Measurements from ENCODE around the gene CLCNKB. TPM values are rescaled to one million over a fixed set of nuclear protein-coding genes. Genes with fewer than 3 reads are reported as not detected.
"Not testable (repeated sequence)": the region's sequence is repeated elsewhere in the genome, so short reads cannot be mapped to it uniquely, and the experiment has no call there.

CLCNKB gene
- total RNA-seq, 1 experiment from 2014 or later, result not detected

- no peaks in the 10 kb centered on the region for H3K9me3 ChIP-seq (ENCODE audit: control insufficient read depth, insufficient read depth, low read depth, low read length)
- no peak overlapping the region for H3K27ac ChIP-seq (ENCODE audit: low read length)
- no TSS peak for BruUV-seq (replicated peaks)
- no peaks in the 10 kb centered on the region; the same call in 1 of the 2 replicates for H3K27me3 ChIP-seq (ENCODE audit: control insufficient read depth, insufficient read depth, low read length)
- intact Hi-C loops (cut with micrococcal nuclease; ENCODE audit: unreplicated experiment) (loop anchor here (10.0 kb wide), 1 partner anchor 203 kb away; no protein-coding TSS in a partner anchor), in situ Hi-C loops (cut with HindIII; ENCODE audit: low pct_unique_long_range_greater_than_20kb, low sequenced_read_pairs) (no loop called here)
- no peaks in the 10 kb centered on the region for H3K36me3 ChIP-seq (ENCODE audit: control insufficient read depth, insufficient read depth, low read length)
- ATAC-seq, result no peak
- CTCF ChIA-PET, result interaction anchor here (0.6 to 0.7 kb wide), 3 partner anchors 73 to 162 kb away, joined by 3 to 11 read pairs (median 7); no protein-coding TSS in a partner anchor
- DNase-seq (ENCODE audit: low read depth, low spot score), result no peak
- POLR2A ChIA-PET, result no interaction called here
- H3K4me3 ChIP-seq (ENCODE audit: low read depth in 2 of 2, low read length in 2 of 2), result no peak overlapping the region
- no peaks in the 10 kb centered on the region for H3K4me1 ChIP-seq (ENCODE audit: control insufficient read depth, insufficient read depth, low read length)
- TF ChIP-seq CTCF (IDR thresholded peaks at IDR 0.05) (no peak), REST (IDR thresholded peaks at IDR 0.05; ENCODE audit: insufficient read depth in 1 of 2, low read depth in 2 of 2, low read length in 1 of 2) (no peak), POLR2AphosphoS5 (IDR thresholded peaks at IDR 0.05; ENCODE audit: low read depth, low read length) (no peak), SIN3A (IDR thresholded peaks at IDR 0.05; ENCODE audit: borderline replicate concordance, insufficient read depth, low read depth, low read length) (no peak), TCF7L2 (IDR thresholded peaks at IDR 0.05; ENCODE audit: low read depth, low read length) (no peak)
Measured at GRCh38 chr1:15997637-15998280, 45.8 kb upstream of the CLCNKB start.

GRCh38 chr1:15998929-15999328 lies 44.7 kb upstream of the CLCNKB start:
- in situ Hi-C loops (cut with HindIII; ENCODE audit: low pct_unique_long_range_greater_than_20kb, low sequenced_read_pairs), result no loop called here
- H3K4me3 ChIP-seq (ENCODE audit: low read depth in 2 of 2, low read length in 2 of 2), result no peak overlapping the region
- no peak overlapping the region for H3K27ac ChIP-seq (ENCODE audit: low read length)
- H3K9me3 ChIP-seq (ENCODE audit: control insufficient read depth, insufficient read depth, low read depth, low read length), result no peaks in the 10 kb centered on the region
- H3K36me3 ChIP-seq (ENCODE audit: control insufficient read depth, insufficient read depth, low read length), result no peaks in the 10 kb centered on the region
- no peak for TF ChIP-seq POLR2AphosphoS5 (IDR thresholded peaks at IDR 0.05; ENCODE audit: low read depth, low read length)
- ChIA-PET CTCF (no interaction called here), POLR2A (no interaction called here)
- H3K4me1 ChIP-seq (ENCODE audit: control insufficient read depth, insufficient read depth, low read length), result no peaks in the 10 kb centered on the region
- no peaks in the 10 kb centered on the region; the same call in 1 of the 2 replicates for H3K27me3 ChIP-seq (ENCODE audit: control insufficient read depth, insufficient read depth, low read length)
- BruUV-seq (replicated peaks), result no TSS peak
- intact Hi-C loops (cut with micrococcal nuclease; ENCODE audit: unreplicated experiment), result loop anchor here (10.0 kb wide), 1 partner anchor 204 kb away; no protein-coding TSS in a partner anchor
- ATAC-seq (no peak), DNase-seq (ENCODE audit: low read depth, low spot score) (no peak)

- ATAC-seq; in situ Hi-C loops (cut with HindIII; ENCODE audit: low pct_unique_long_range_greater_than_20kb, low sequenced_read_pairs); H3K27me3 ChIP-seq (ENCODE audit: control insufficient read depth, insufficient read depth, low read length); POLR2A ChIA-PET; H3K4me1 ChIP-seq (ENCODE audit: control insufficient read depth, insufficient read depth, low read length); DNase-seq (ENCODE audit: low read depth, low spot score); H3K36me3 ChIP-seq (ENCODE audit: control insufficient read depth, insufficient read depth, low read length); H3K27ac ChIP-seq (ENCODE audit: low read length); CTCF ChIA-PET; BruUV-seq (replicated peaks); H3K9me3 ChIP-seq (ENCODE audit: control insufficient read depth, insufficient read depth, low read depth, low read length); H3K4me3 ChIP-seq (ENCODE audit: low read depth in 2 of 2, low read length in 2 of 2); intact Hi-C loops (cut with micrococcal nuclease; ENCODE audit: unreplicated experiment): not testable (repeated sequence)
Measured at GRCh38 chr1:16001274-16001673, 42.3 kb upstream of the CLCNKB start.
